Activated CD4-positive, alpha-beta T cell treated with anti-CD3 and anti-CD28 coated beads, Interleukin-2, Interleukin-4, amounts not matched to agents 100 ng/mL and 50 ng/mL, durations not matched to agents 16 hours and 8 hours (primary cell): Measurements from ENCODE around the gene BACE2.

Experiments
- DNase-seq: peaks from one replicate; pipeline ENCODE4 v3.0.0-alpha.2; 2020; ENCODE audit warnings: low spot score

The BACE2 gene

GRCh38 chr21:41321908-41322495 lies 154.0 kb downstream of the BACE2 start:
- no peak for DNase-seq

- no peak for DNase-seq
Observed at GRCh38 chr21:41322496-41323382, 154.8 kb downstream of the BACE2 start.

GRCh38 chr21:41325138-41325912 lies 157.4 kb downstream of the BACE2 start:
- no peak for DNase-seq

GRCh38 chr21:41326414-41327080 lies 158.6 kb downstream of the BACE2 start:
- DNase-seq = no peak

GRCh38 chr21:41327753-41328152 lies 159.8 kb downstream of the BACE2 start:
- no peak for DNase-seq

GRCh38 chr21:41328660-41329607 lies 161.0 kb downstream of the BACE2 start:
- DNase-seq = no peak
